HFF-Myc (cell line): ENCODE results near the gene ADCY3.

Source experiments
- DNase-seq: peaks from one replicate; pipeline ENCODE4 v3.0.0-alpha.2; 2011; ENCODE audit warnings: low read depth; ENCODE audit errors: extremely low read depth
- H3K4me3 ChIP-seq: replicated peaks from 2 replicates; pipeline ENCODE4 v1.5.1; 2011; ENCODE audit warnings: low read depth, mild to moderate bottlenecking, control low read depth, low read length
- TF ChIP-seq, protein P1 (sequence below): IDR thresholded peaks from 2 replicates; pipeline ENCODE4 v1.5.1; 2012; ENCODE audit warnings: mild to moderate bottlenecking, low read depth, low read length, control low read depth; ENCODE audit errors: missing control alignments

The ADCY3 gene

DNA sequence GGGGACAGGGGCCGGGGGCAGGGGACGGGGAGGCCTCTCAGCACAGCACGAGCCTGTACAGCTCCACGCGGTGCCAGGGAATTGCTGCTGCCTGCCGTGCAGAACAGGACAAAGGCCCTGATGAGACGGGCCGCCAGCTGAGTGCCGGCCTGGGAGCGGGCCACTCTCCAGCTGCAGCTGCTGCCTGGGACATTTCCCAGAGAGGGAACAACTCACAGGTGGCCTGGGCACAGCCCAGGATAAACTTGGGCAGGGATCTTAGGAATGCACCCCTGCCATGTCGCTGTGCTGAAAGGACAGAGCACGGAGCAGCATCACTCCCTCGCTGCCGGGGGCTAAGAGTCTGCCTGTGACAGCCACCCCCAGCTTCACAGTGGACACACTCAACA lies 88.0 kb downstream of the ADCY3 start:
- TF ChIP-seq, protein P1, sequence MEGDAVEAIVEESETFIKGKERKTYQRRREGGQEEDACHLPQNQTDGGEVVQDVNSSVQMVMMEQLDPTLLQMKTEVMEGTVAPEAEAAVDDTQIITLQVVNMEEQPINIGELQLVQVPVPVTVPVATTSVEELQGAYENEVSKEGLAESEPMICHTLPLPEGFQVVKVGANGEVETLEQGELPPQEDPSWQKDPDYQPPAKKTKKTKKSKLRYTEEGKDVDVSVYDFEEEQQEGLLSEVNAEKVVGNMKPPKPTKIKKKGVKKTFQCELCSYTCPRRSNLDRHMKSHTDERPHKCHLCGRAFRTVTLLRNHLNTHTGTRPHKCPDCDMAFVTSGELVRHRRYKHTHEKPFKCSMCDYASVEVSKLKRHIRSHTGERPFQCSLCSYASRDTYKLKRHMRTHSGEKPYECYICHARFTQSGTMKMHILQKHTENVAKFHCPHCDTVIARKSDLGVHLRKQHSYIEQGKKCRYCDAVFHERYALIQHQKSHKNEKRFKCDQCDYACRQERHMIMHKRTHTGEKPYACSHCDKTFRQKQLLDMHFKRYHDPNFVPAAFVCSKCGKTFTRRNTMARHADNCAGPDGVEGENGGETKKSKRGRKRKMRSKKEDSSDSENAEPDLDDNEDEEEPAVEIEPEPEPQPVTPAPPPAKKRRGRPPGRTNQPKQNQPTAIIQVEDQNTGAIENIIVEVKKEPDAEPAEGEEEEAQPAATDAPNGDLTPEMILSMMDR = no peak
- H3K4me3 ChIP-seq = no peak overlapping the region
- DNase-seq = no peak

DNA sequence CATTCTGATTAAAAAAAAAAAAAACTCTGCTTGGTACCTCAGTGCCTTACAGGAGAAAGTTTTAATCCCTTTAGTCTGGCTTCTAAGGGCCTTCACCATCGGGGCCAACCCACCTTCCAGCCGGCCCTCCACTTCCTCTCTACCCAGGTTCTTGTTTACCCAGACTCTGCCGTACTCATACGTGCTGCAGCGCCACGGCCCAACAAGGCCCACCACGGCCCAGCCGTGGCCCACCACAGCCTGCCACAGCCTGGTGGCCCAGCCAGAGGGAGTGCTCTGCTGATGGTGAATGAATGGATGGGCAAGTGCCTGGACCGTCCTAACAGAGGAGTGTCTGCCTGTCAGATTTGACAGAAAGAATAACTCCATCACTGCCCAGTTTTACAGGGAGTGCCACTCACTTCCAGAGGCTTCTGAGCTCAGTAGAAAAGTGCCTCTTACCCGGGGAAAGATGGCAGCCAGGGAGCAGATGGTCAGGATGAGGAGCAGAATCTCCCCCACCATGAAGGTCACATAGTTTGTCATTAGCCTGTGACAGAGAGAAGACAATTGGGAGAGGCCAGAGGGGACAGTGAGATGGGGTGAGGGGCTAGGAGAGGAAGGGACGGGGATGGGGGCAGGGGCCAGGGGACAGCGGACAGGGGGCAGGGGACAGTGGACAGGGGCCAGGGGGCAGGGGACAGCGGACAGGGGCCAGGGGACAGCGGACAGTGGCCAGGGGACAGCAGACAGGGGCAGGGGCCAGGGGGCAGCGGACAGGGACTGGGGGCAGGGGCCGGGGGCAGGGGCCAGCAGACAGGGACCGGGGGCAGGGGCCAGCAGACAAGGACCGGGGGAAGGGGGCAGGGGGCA lies 88.6 kb downstream of the ADCY3 start:
- TF ChIP-seq, protein P1 = no peak
- H3K4me3 ChIP-seq = no peak overlapping the region
- DNase-seq = no peak

DNA sequence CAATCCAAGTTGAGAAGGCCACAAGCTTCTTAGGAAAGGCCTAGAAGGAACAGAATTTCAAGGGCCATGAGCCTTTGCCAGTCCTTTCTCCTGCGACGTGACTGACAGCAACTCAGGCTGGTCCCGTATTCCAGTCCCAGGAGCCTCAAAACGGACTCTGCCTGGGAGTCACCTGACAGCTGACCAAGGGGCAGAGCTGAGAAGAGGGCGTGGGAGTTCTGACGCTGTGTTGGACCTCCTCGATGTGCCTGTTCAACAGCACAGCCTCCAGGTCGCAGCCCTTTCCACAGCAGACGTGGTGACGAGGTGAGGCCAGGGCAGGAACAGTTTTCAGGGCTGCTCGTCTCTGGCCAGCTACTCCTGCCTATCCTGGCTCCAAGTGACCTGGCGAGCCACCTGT lies 89.3 kb downstream of the ADCY3 start:
- no peak for DNase-seq
- TF ChIP-seq, protein P1 = no peak
- H3K4me3 ChIP-seq = no peak overlapping the region

DNA sequence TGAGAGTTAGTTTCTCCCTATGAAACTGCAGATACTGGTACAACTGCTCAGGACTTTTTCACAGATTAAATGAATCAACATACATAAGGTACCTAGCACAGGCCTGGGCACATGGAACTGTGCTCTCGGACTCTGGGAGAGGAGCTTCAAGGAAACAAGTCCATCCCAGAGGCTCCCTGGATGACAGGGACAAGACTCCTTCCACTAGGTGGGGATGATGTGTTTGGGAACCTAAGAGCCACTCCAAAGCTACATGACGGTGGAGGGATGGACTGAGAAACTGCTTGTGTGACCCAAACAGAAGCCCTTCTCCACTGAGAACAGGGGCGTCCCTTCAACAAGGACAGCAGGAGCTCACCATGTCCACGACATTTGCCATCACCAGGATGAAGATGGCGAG lies 89.7 kb downstream of the ADCY3 start:
- H3K4me3 ChIP-seq = no peak overlapping the region
- DNase-seq = no peak
- TF ChIP-seq, protein P1 = no peak

DNA sequence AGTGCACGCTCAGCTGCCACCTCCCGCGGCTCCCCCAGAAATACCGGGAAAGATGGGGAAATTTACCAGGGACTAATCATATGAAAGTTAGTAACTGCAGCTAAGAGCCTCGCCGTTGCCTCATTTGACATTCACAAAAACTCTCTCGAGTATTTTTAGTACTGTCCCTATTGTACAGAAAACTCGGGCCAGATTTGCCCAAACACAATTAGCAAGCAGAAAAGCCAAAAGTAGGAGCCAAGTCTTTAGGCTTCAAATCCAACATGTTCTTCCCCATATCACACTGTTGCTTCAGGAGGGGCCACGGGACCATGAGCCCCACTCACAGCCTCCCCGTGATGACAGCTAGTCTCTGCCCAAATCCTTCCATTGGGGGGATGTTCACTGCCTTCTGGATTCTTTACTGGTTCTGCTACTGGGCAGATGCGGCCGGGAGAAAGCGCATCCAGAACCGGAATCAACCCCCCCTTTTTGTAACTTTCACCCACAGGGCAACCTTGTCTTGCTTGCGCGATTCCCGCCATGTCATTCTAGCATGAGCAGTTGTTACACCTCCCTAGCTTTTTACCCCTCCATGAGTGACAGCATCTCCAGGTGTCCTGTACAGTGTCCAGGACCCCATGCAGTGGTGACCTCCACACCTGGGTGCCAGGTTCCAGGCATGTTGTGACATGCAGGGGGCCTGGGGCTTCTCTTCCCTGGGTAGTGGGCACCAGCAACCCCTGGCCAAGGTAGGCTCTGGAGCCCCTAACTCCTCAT lies 91.6 kb downstream of the ADCY3 start:
- no peak for DNase-seq
- no peak overlapping the region for H3K4me3 ChIP-seq
- TF ChIP-seq, protein P1 = no peak

DNA sequence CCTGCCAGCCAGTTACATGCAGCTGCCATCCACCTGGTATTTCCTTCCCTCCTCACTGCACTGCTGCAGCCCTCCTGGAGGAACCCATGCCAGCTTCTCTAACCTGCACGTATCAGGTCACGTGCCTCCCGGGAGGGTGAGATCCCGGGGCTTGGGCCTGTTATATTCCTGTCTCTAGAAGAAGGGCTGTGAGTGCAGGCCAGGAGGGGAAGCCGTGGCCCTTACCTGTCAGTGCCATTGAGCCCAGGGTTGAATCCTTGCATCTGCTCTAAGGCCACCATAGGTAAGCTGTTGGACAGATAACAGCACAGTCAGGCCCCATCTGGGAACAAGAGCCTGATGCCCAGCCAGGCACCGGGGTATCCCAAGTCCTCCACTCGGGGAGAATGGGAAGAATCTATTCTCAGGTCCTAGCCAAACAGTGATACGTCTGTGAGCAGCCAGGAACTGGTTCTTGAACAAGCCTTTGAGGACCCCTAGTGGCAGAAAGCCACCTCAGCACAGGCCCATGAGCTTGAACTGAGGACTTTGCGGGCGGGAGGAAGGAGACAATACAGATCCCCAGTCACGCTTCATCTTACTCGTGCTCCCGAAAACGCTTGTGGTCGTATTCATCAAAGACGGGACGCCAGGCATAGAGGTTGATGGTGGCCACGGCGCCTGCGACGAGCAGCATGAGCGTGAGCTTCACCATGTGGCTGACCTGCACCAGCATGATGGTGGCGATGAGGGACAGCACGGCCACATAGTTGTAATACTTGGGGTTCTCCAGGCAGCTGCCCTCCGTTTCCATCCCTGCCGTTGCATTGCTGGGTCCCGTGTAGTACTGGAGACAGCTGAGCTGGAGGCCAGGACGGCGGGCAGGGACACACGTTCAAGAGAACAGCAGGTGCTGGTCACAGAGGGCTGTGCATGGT lies 92.5 kb downstream of the ADCY3 start:
- peak; percentile 72 for DNase-seq
- no peak overlapping the region for H3K4me3 ChIP-seq
- TF ChIP-seq, protein P1 = peak; percentile 93
